ENCODE results near the gene WFIKKN2.
"Not testable (repeated sequence)": the region's sequence is repeated elsewhere in the genome, so short reads cannot be mapped to it uniquely, and the experiment has no call there.

WFIKKN2 gene

DNA sequence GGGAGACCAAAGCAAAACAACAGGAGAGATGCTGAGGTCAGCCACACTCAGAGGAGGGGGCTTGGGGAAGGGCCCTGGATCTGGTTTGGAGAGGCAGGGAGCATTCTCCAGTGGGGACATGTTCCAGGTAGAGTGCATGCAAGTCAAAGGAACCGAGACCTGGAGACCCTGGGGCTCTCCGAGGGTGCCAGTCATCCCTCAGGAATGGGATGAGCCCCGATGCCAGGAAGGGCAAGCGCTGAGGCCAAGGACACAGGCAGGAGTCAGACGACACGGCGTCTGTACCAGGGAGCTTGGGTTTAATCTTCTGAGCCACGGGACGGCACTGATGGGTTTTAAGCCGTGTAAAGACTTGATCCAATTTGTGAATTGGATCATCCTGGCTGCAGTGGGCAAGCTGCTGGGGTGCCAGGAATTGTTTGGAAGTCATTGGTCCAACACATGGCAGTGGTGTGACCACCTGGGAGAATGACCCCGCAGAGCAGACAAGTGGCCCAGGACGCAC is 35.1 kb upstream of the WFIKKN2 start:
- TF ChIP-seq, protein P1, sequence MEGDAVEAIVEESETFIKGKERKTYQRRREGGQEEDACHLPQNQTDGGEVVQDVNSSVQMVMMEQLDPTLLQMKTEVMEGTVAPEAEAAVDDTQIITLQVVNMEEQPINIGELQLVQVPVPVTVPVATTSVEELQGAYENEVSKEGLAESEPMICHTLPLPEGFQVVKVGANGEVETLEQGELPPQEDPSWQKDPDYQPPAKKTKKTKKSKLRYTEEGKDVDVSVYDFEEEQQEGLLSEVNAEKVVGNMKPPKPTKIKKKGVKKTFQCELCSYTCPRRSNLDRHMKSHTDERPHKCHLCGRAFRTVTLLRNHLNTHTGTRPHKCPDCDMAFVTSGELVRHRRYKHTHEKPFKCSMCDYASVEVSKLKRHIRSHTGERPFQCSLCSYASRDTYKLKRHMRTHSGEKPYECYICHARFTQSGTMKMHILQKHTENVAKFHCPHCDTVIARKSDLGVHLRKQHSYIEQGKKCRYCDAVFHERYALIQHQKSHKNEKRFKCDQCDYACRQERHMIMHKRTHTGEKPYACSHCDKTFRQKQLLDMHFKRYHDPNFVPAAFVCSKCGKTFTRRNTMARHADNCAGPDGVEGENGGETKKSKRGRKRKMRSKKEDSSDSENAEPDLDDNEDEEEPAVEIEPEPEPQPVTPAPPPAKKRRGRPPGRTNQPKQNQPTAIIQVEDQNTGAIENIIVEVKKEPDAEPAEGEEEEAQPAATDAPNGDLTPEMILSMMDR (IDR thresholded peaks at IDR 0.05; ENCODE audit: insufficient read depth, low read length, poor library complexity, severe bottlenecking) = no peak
- no peak for DNase-seq (ENCODE audit: extremely low read depth, insufficient read length)

GRCh38 chr17:50802609-50803571 is 32.5 kb upstream of the WFIKKN2 start:
- H3K36me3 ChIP-seq (ENCODE audit: control insufficient read depth, insufficient read depth, low read length) = no peaks in the 10 kb centered on the region
- H3K4me3 ChIP-seq (replicated peaks; ENCODE audit: low read depth, low read length) = no peak overlapping the region
- H3K27me3 ChIP-seq (replicated peaks; ENCODE audit: control insufficient read depth, insufficient read depth, low read length) = no peaks in the 10 kb centered on the region
- TF ChIP-seq, protein P1 (IDR thresholded peaks at IDR 0.05; ENCODE audit: insufficient read depth, low read length, poor library complexity, severe bottlenecking) = no peak
- DNase-seq (ENCODE audit: extremely low read depth, insufficient read length) = no peak

More for the DNA sequence above, 35.1 kb upstream of the WFIKKN2 start:
- Histone ChIP-seq H3K4me3 (replicated peaks; ENCODE audit: low read depth, low read length) (no peak overlapping the region), H3K36me3 (ENCODE audit: control insufficient read depth, insufficient read depth, low read length) (no peaks in the 10 kb centered on the region), H3K27me3 (replicated peaks; ENCODE audit: control insufficient read depth, insufficient read depth, low read length) (no peaks in the 10 kb centered on the region)

GRCh38 chr17:50803676-50804075 is 31.7 kb upstream of the WFIKKN2 start:
- Histone ChIP-seq H3K4me3 (replicated peaks; ENCODE audit: low read depth, low read length) (no peak overlapping the region), H3K36me3 (ENCODE audit: control insufficient read depth, insufficient read depth, low read length) (no peaks in the 10 kb centered on the region), H3K27me3 (replicated peaks; ENCODE audit: control insufficient read depth, insufficient read depth, low read length) (no peaks in the 10 kb centered on the region)
- no peak for DNase-seq (ENCODE audit: extremely low read depth, insufficient read length)
- TF ChIP-seq, protein P1 (IDR thresholded peaks at IDR 0.05; ENCODE audit: insufficient read depth, low read length, poor library complexity, severe bottlenecking) = no peak

DNA sequence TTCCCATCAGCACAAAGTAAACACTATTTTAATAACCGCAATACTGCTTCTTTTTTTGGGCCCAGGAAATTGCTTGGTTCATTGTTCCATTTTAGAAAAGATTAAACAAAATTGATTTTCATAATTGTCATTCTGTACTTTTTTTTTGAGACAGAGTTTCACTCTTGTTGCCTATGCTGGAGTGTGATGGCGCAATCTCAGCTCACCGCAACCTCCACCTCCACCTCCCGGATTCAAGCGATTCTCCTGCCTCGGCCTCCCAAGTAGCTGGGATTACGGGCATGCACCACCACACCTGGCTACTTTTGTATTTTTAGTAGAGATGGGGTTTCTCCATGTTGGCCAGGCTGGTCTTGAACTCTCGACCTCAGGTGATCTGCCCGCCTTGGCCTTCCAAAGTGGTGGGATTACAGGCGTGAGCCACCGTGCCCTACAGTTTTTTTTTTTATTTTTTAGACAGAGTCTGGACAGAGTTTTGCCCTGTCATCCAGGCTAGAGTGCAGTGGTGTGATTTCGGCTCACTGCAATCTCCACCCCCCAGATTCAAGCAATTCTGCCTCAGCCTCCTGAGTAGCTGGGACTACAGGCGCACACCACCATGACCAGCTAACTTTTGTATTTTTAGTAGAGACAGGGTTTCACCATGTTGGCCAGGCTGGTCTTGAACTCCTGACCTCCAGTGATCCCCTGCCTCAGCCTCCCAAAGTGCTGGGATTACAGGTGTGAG is 30.5 kb upstream of the WFIKKN2 start:
- H3K36me3 ChIP-seq (ENCODE audit: control insufficient read depth, insufficient read depth, low read length); H3K27me3 ChIP-seq (replicated peaks; ENCODE audit: control insufficient read depth, insufficient read depth, low read length); H3K4me3 ChIP-seq (replicated peaks; ENCODE audit: low read depth, low read length); DNase-seq (ENCODE audit: extremely low read depth, insufficient read length): not testable (repeated sequence)

DNA sequence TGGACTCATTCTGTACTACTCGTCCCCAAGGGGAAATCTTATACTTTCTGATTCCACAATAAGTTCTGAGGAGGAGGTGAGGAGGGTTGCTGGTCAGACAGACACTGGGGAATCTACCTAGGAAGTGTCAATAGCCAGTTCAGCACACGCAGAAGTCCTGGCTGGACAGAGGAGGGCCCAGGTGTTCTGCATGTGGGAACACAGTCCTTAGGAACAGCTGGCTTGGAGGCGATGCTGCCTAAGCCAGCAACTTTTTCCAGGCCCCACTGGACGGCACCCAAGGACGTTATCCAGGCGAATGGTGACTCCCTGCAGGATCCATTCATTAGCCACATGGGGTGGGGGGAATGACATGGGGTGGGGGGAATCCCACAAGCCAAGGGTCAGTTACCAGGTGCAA is 29.9 kb upstream of the WFIKKN2 start:
- Histone ChIP-seq H3K36me3 (ENCODE audit: control insufficient read depth, insufficient read depth, low read length) (no peaks in the 10 kb centered on the region), H3K27me3 (replicated peaks; ENCODE audit: control insufficient read depth, insufficient read depth, low read length) (no peaks in the 10 kb centered on the region), H3K4me3 (replicated peaks; ENCODE audit: low read depth, low read length) (no peak overlapping the region)
- no peak for DNase-seq (ENCODE audit: extremely low read depth, insufficient read length)
- TF ChIP-seq, protein P1 (IDR thresholded peaks at IDR 0.05; ENCODE audit: insufficient read depth, low read length, poor library complexity, severe bottlenecking) = no peak

GRCh38 chr17:50806141-50806643 is 29.2 kb upstream of the WFIKKN2 start:
- no peaks in the 10 kb centered on the region for H3K27me3 ChIP-seq (replicated peaks; ENCODE audit: control insufficient read depth, insufficient read depth, low read length)
- TF ChIP-seq, protein P1 (IDR thresholded peaks at IDR 0.05; ENCODE audit: insufficient read depth, low read length, poor library complexity, severe bottlenecking) = no peak
- DNase-seq (ENCODE audit: extremely low read depth, insufficient read length) = no peak
- H3K36me3 ChIP-seq (ENCODE audit: control insufficient read depth, insufficient read depth, low read length) = no peaks in the 10 kb centered on the region
- no peak overlapping the region for H3K4me3 ChIP-seq (replicated peaks; ENCODE audit: low read depth, low read length)
